ENCODE data around the gene TMEM47. TPM values are rescaled to one million over a fixed set of nuclear protein-coding genes. Genes with fewer than 3 reads are reported as not detected.

TMEM47 gene
- total and polyA plus RNA-seq, 2 donors (not counting 1 experiment from before 2014, with no cell fraction given): not detected

DNA sequence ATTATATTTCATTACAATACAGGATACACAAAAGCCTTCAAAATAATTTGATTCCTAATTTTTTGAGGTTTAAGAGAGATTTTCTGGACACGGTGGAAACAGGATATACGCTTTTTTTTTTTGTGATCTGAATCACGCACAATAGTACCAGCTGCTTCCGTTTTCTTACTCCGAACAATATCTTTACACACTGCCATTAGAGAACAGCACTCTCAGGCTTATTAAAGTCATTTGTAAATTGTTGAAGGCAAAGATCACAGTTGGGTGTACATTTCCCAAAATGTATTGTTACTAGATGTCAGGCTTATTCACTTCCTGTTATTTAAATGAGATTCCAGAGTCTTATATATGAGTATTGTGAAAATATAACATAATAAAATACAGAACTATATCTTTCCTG is 71.5 kb downstream of the TMEM47 start:
- no peaks in the 10 kb centered on the region for H4K20me1 ChIP-seq (ENCODE audit: control insufficient read depth, insufficient read depth, low read length, poor library complexity, severe bottlenecking)
- Mint-ChIP-seq H3K9me3 (ENCODE audit: insufficient read depth) (no peaks in the 10 kb centered on the region), H3K4me1 (no peaks in the 10 kb centered on the region), H3K27me3 (no peaks in the 10 kb centered on the region), H3K27ac (no peak overlapping the region), H3K4me3 (no peak overlapping the region)
- ChIA-PET CTCF (no interaction called here), POLR2A (no interaction called here)
- no peak overlapping the region for H3K9ac ChIP-seq (ENCODE audit: low read length)
- intact Hi-C loops (cut with micrococcal nuclease): no loop called here
- H3K4me1 ChIP-seq (ENCODE audit: control insufficient read depth in 2 of 2, insufficient read depth in 2 of 2, low read length in 2 of 2): no peaks in the 10 kb centered on the region
- H3K79me2 ChIP-seq (ENCODE audit: control insufficient read depth, insufficient read depth, low read length): no peaks in the 10 kb centered on the region
- no peaks in the 10 kb centered on the region for H3K27me3 ChIP-seq (replicated peaks in 1 of 4; ENCODE audit: control extremely low read depth in 1 of 4, control insufficient read depth in 3 of 4, insufficient read depth in 4 of 4, low read length in 3 of 4)
- H3K4me2 ChIP-seq (replicated peaks; ENCODE audit: low read depth, low read length, poor library complexity, severe bottlenecking): no peak overlapping the region
- H3K27ac ChIP-seq (ENCODE audit: low read length in 2 of 2): no peak overlapping the region
- no peaks in the 10 kb centered on the region for H3K9me3 ChIP-seq (ENCODE audit: control extremely low read depth in 1 of 3, control insufficient read depth in 2 of 3, insufficient read depth in 1 of 3, low read length in 2 of 3)
- ATAC-seq (ENCODE audit: low read depth) (no peak), DNase-seq (no peak)
- TF ChIP-seq, protein P1, sequence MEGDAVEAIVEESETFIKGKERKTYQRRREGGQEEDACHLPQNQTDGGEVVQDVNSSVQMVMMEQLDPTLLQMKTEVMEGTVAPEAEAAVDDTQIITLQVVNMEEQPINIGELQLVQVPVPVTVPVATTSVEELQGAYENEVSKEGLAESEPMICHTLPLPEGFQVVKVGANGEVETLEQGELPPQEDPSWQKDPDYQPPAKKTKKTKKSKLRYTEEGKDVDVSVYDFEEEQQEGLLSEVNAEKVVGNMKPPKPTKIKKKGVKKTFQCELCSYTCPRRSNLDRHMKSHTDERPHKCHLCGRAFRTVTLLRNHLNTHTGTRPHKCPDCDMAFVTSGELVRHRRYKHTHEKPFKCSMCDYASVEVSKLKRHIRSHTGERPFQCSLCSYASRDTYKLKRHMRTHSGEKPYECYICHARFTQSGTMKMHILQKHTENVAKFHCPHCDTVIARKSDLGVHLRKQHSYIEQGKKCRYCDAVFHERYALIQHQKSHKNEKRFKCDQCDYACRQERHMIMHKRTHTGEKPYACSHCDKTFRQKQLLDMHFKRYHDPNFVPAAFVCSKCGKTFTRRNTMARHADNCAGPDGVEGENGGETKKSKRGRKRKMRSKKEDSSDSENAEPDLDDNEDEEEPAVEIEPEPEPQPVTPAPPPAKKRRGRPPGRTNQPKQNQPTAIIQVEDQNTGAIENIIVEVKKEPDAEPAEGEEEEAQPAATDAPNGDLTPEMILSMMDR (IDR thresholded peaks at IDR 0.05): no peak
- no peak for TF ChIP-seq EZH2 (IDR thresholded peaks at IDR 0.05; ENCODE audit: borderline replicate concordance, insufficient read depth, low read depth, low read length, poor library complexity, severe bottlenecking)
- no CpG with 5 or more reads among the region's 5 CpGs for WGBS (ENCODE audit: insufficient coverage)
- no peaks in the 10 kb centered on the region for H3K36me3 ChIP-seq (replicated peaks in 1 of 2; ENCODE audit: control extremely low read depth in 1 of 2, control insufficient read depth in 1 of 2, extremely low read depth in 1 of 2, insufficient read depth in 2 of 2, low read length in 1 of 2)
- H2AFZ ChIP-seq (ENCODE audit: insufficient read depth, low read depth, low read length, poor library complexity, severe bottlenecking): no peak overlapping the region
- no peak overlapping the region for H3K4me3 ChIP-seq (ENCODE audit: control extremely low read depth in 1 of 5, extremely low read depth in 1 of 5, insufficient read depth in 1 of 5, low read depth in 2 of 5, low read length in 4 of 5)

GRCh38 chrX:34584781-34585180 is 72.3 kb downstream of the TMEM47 start:
- Histone ChIP-seq H3K4me2 (replicated peaks; ENCODE audit: low read depth, low read length, poor library complexity, severe bottlenecking) (no peak overlapping the region), H3K4me3 (ENCODE audit: control extremely low read depth in 1 of 5, extremely low read depth in 1 of 5, insufficient read depth in 1 of 5, low read depth in 2 of 5, low read length in 4 of 5) (no peak overlapping the region), H3K79me2 (ENCODE audit: control insufficient read depth, insufficient read depth, low read length) (no peaks in the 10 kb centered on the region), H3K9ac (ENCODE audit: low read length) (no peak overlapping the region), H3K4me1 (ENCODE audit: control insufficient read depth in 2 of 2, insufficient read depth in 2 of 2, low read length in 2 of 2) (no peaks in the 10 kb centered on the region), H3K27me3 (replicated peaks in 1 of 4; ENCODE audit: control extremely low read depth in 1 of 4, control insufficient read depth in 3 of 4, insufficient read depth in 4 of 4, low read length in 3 of 4) (no peaks in the 10 kb centered on the region), H3K9me3 (ENCODE audit: control extremely low read depth in 1 of 3, control insufficient read depth in 2 of 3, insufficient read depth in 1 of 3, low read length in 2 of 3) (no peaks in the 10 kb centered on the region), H2AFZ (ENCODE audit: insufficient read depth, low read depth, low read length, poor library complexity, severe bottlenecking) (no peak overlapping the region), H4K20me1 (ENCODE audit: control insufficient read depth, insufficient read depth, low read length, poor library complexity, severe bottlenecking) (no peaks in the 10 kb centered on the region), H3K27ac (ENCODE audit: low read length in 2 of 2) (no peak overlapping the region), H3K36me3 (replicated peaks in 1 of 2; ENCODE audit: control extremely low read depth in 1 of 2, control insufficient read depth in 1 of 2, extremely low read depth in 1 of 2, insufficient read depth in 2 of 2, low read length in 1 of 2) (no peaks in the 10 kb centered on the region)
- H3K4me1 Mint-ChIP-seq: no peaks in the 10 kb centered on the region
- WGBS (ENCODE audit: insufficient coverage): no CpG with 5 or more reads among the region's 1 CpG
- no peak overlapping the region for H3K27ac Mint-ChIP-seq
- H3K4me3 Mint-ChIP-seq: no peak overlapping the region
- H3K27me3 Mint-ChIP-seq: no peaks in the 10 kb centered on the region
- POLR2A ChIA-PET: no interaction called here
- intact Hi-C loops (cut with micrococcal nuclease): no loop called here
- TF ChIP-seq EZH2 (IDR thresholded peaks at IDR 0.05; ENCODE audit: borderline replicate concordance, insufficient read depth, low read depth, low read length, poor library complexity, severe bottlenecking): no peak
- TF ChIP-seq, protein P1 (IDR thresholded peaks at IDR 0.05): no peak
- CTCF ChIA-PET: no interaction called here
- no peaks in the 10 kb centered on the region for H3K9me3 Mint-ChIP-seq (ENCODE audit: insufficient read depth)
- no peak for DNase-seq
- no peak for ATAC-seq (ENCODE audit: low read depth)

All from B cell (primary cell).